OCI-LY1 (cell line): ENCODE data around the gene NUDT21.

ENCODE experiments used
- H2AFZ ChIP-seq: fragments of 200-600 bp; sonication (generic), shearing (Covaris generic); 2 replicates; pipeline ENCODE4 v1.6.0; 2014; ENCODE audit warnings: antibody characterized with exemption, mild to moderate bottlenecking, low read length
- H3F3A ChIP-seq: fragments of 200-600 bp; sonication (generic), shearing (Covaris generic); 2 replicates; pipeline ENCODE4 v1.6.0; 2014; ENCODE audit warnings: mild to moderate bottlenecking, antibody characterized with exemption, low read length, moderate library complexity; ENCODE audit not compliant: insufficient read depth
- H3K27ac ChIP-seq: fragments of 200-600 bp; sonication (generic); 2 replicates; pipeline ENCODE4 v1.5.1; 2014; ENCODE audit warnings: low read length, mixed run types, mild to moderate bottlenecking, low read depth; ENCODE audit not compliant: poor library complexity, severe bottlenecking
- H3K27me3 ChIP-seq: fragments of 200-600 bp; sonication (generic); 2 replicates; pipeline ENCODE4 v1.6.0; 2014; ENCODE audit warnings: antibody characterized with exemption, mild to moderate bottlenecking, low read length, moderate library complexity; ENCODE audit not compliant: insufficient read depth
- H3K36me3 ChIP-seq: fragments of 200-600 bp; sonication (generic); 2 replicates; pipeline ENCODE4 v1.6.1; 2014; ENCODE audit warnings: mild to moderate bottlenecking, antibody characterized with exemption, low read length, moderate library complexity, mixed read lengths; ENCODE audit not compliant: insufficient read depth
- H3K4me1 ChIP-seq: fragments of 200-600 bp; sonication (generic); 2 replicates; pipeline ENCODE4 v1.5.1; 2014; ENCODE audit warnings: mild to moderate bottlenecking, low read length, moderate library complexity; ENCODE audit not compliant: insufficient read depth, severe bottlenecking
- H3K4me2 ChIP-seq: fragments of 200-600 bp; sonication (generic), shearing (Covaris generic); 2 replicates; pipeline ENCODE4 v1.6.1; 2014; ENCODE audit warnings: low read length
- H3K4me3 ChIP-seq: fragments of 200-600 bp; sonication (generic); 2 replicates; pipeline ENCODE4 v1.5.1; 2014; ENCODE audit warnings: low read length, low read depth, mild to moderate bottlenecking, mixed read lengths; ENCODE audit not compliant: poor library complexity, severe bottlenecking
- H3K79me2 ChIP-seq: fragments of 200-600 bp; shearing (Covaris generic); 2 replicates; pipeline ENCODE4 v1.6.1; 2016; ENCODE audit warnings: mixed run types, low read length, mixed read lengths; ENCODE audit not compliant: insufficient read depth
- H3K9ac ChIP-seq: fragments of 200-600 bp; sonication (generic), shearing (Covaris generic); 2 replicates; pipeline ENCODE4 v1.6.1; 2014; ENCODE audit warnings: mild to moderate bottlenecking, low read length, mixed read lengths
- H3K9me2 ChIP-seq: fragments of 200-600 bp; sonication (generic), shearing (Covaris generic); 2 replicates; pipeline ENCODE4 v1.6.1; 2014; ENCODE audit warnings: low read depth, mild to moderate bottlenecking, low read length, mixed read lengths
- H3K9me3 ChIP-seq: fragments of 200-600 bp; shearing (Covaris generic); 2 replicates; pipeline ENCODE4 v1.6.1; 2014; ENCODE audit warnings: low read length, mixed read lengths
- H4K20me1 ChIP-seq: fragments of 200-600 bp; sonication (generic), shearing (Covaris generic); 2 replicates; pipeline ENCODE4 v1.6.0; 2016; ENCODE audit warnings: mild to moderate bottlenecking, low read length; ENCODE audit not compliant: insufficient read depth
- CTCF ChIP-seq: fragments of 200-600 bp; sonication (generic), shearing (Covaris generic); IDR thresholded peaks from 2 replicates; pipeline ENCODE4 v1.5.1; 2017; ENCODE audit warnings: mild to moderate bottlenecking, antibody characterized with exemption, low read length, moderate library complexity, mixed read lengths
- EZH2 ChIP-seq: fragments of 200-600 bp; sonication (generic), shearing (Covaris generic); IDR thresholded peaks from 2 replicates; pipeline ENCODE4 v1.8.0; 2017; ENCODE audit warnings: borderline replicate concordance, mixed run types, mild to moderate bottlenecking, antibody characterized with exemption, low read length, moderate library complexity, mixed read lengths

The NUDT21 gene

GRCh38 chr16:56417138-56417537, 34.0 kb downstream of the NUDT21 start:
- no peak overlapping the region for H3K27ac ChIP-seq
- H3K27me3 ChIP-seq, result no peaks in the 10 kb centered on the region
- H4K20me1 ChIP-seq, result no peaks in the 10 kb centered on the region
- H3K36me3 ChIP-seq, result peaks cover 24% of the 10 kb centered on the region
- H3K9me3 ChIP-seq, result no peaks in the 10 kb centered on the region
- H2AFZ ChIP-seq, result no peak overlapping the region
- H3K9ac ChIP-seq, result no peak overlapping the region
- H3K79me2 ChIP-seq, result peaks cover 76% of the 10 kb centered on the region
- H3K4me1 ChIP-seq, result peaks cover 42% of the 10 kb centered on the region
- H3K4me3 ChIP-seq, result no peak overlapping the region
- no peak overlapping the region for H3K4me2 ChIP-seq
- TF ChIP-seq CTCF (no peak), EZH2 (no peak)
- H3F3A ChIP-seq, result no peaks in the 10 kb centered on the region
- no peaks in the 10 kb centered on the region for H3K9me2 ChIP-seq

GRCh38 chr16:56415875-56416274, 35.3 kb downstream of the NUDT21 start:
- Histone ChIP-seq H3K4me3 (no peak overlapping the region), H3K9ac (no peak overlapping the region), H3K27ac (peak overlapping the region; percentile 41), H3K36me3 (peaks cover 35% of the 10 kb centered on the region), H3K9me3 (no peaks in the 10 kb centered on the region), H3K79me2 (peaks cover 63% of the 10 kb centered on the region), H4K20me1 (no peaks in the 10 kb centered on the region), H3K27me3 (no peaks in the 10 kb centered on the region), H3K4me2 (peak overlapping the region; percentile 44; the same call in 1 of the 2 replicates), H2AFZ (no peak overlapping the region), H3K4me1 (peaks cover 29% of the 10 kb centered on the region), H3K9me2 (no peaks in the 10 kb centered on the region), H3F3A (no peaks in the 10 kb centered on the region)
- TF ChIP-seq EZH2 (no peak), CTCF (no peak)

- Histone ChIP-seq H3K9me2 (no peaks in the 10 kb centered on the region), H3K36me3 (peaks cover 48% of the 10 kb centered on the region), H3K79me2 (peaks cover 48% of the 10 kb centered on the region), H2AFZ (no peak overlapping the region), H4K20me1 (no peaks in the 10 kb centered on the region), H3K4me2 (no peak overlapping the region), H3K9me3 (no peaks in the 10 kb centered on the region), H3K27me3 (no peaks in the 10 kb centered on the region), H3K4me3 (no peak overlapping the region), H3F3A (no peaks in the 10 kb centered on the region), H3K9ac (no peak overlapping the region), H3K4me1 (peaks cover 19% of the 10 kb centered on the region), H3K27ac (no peak overlapping the region)
- TF ChIP-seq CTCF (no peak), EZH2 (no peak)
These were observed 36.8 kb downstream of the NUDT21 start for GRCh38 chr16:56414366-56414765.
